Nephron (organoid): ENCODE results near the gene SUPV3L1.

Experiments used
- H3K27ac Mint-ChIP-seq, 3 experiments: 2 replicates each; pipeline ENCODE4 v1.8.0; 2020; ENCODE audit warnings: mixed read lengths in 3 of 3, mild to moderate bottlenecking in 2 of 3, moderate library complexity in 1 of 3
- H3K27me3 Mint-ChIP-seq: 2 replicates; pipeline ENCODE4 v1.8.0; 2021; ENCODE audit warnings: low read depth, mild to moderate bottlenecking, moderate library complexity, mixed read lengths
- H3K36me3 Mint-ChIP-seq: 2 replicates; pipeline ENCODE4 v1.8.0; 2020; ENCODE audit warnings: low read depth, mixed read lengths
- H3K4me1 Mint-ChIP-seq: 2 replicates; pipeline ENCODE4 v1.8.0; 2020; ENCODE audit warnings: mixed read lengths
- H3K4me3 Mint-ChIP-seq, 3 experiments: 2 replicates each; pipeline ENCODE4 v1.8.0; 2020; ENCODE audit warnings: mild to moderate bottlenecking in 3 of 3, mixed read lengths in 3 of 3, moderate library complexity in 2 of 3
- H3K9me3 Mint-ChIP-seq: 2 replicates; pipeline ENCODE4 v1.8.0; 2020; ENCODE audit warnings: mixed read lengths
- CTCF ChIP-seq, 3 experiments: fragments of 200-600 bp; sonication (generic); IDR thresholded peaks; one replicate each; pipeline ENCODE4 v1.5.0; 2021; ENCODE audit warnings: antibody characterized with exemption in 3 of 3; ENCODE audit not compliant: unreplicated experiment in 3 of 3

SUPV3L1 gene

GRCh38 chr10:69242040-69242851 is 62.2 kb downstream of the SUPV3L1 start:
- no peak overlapping the region for H3K27ac Mint-ChIP-seq
- H3K27me3 Mint-ChIP-seq, result peaks cover 7% of the 10 kb centered on the region
- peaks cover 5% of the 10 kb centered on the region for H3K4me1 Mint-ChIP-seq
- H3K4me3 Mint-ChIP-seq, result no peak overlapping the region
- no peak for TF ChIP-seq CTCF (IDR thresholded peaks at IDR 0.05; ENCODE audit: unreplicated experiment in 3 of 3)
- H3K36me3 Mint-ChIP-seq, result no peaks in the 10 kb centered on the region
- no peaks in the 10 kb centered on the region for H3K9me3 Mint-ChIP-seq

- Mint-ChIP-seq H3K4me1 (no peaks in the 10 kb centered on the region), H3K36me3 (no peaks in the 10 kb centered on the region), H3K27ac (no peak overlapping the region), H3K27me3 (peaks cover 12% of the 10 kb centered on the region), H3K4me3 (no peak overlapping the region), H3K9me3 (no peaks in the 10 kb centered on the region)
- no peak for TF ChIP-seq CTCF (IDR thresholded peaks at IDR 0.05; ENCODE audit: unreplicated experiment in 3 of 3)
These were observed 62.8 kb downstream of the SUPV3L1 start for GRCh38 chr10:69242852-69243212.

- Mint-ChIP-seq H3K4me1 (no peaks in the 10 kb centered on the region), H3K9me3 (no peaks in the 10 kb centered on the region), H3K4me3 (no peak overlapping the region), H3K27ac (no peak overlapping the region), H3K27me3 (peaks cover 12% of the 10 kb centered on the region), H3K36me3 (no peaks in the 10 kb centered on the region)
- no peak for TF ChIP-seq CTCF (IDR thresholded peaks at IDR 0.05; ENCODE audit: unreplicated experiment in 3 of 3)
These were observed 63.8 kb downstream of the SUPV3L1 start for GRCh38 chr10:69243817-69244216.

GRCh38 chr10:69246036-69246435 is 66.0 kb downstream of the SUPV3L1 start:
- Mint-ChIP-seq H3K27me3 (peaks cover 6% of the 10 kb centered on the region), H3K27ac (no peak overlapping the region), H3K4me3 (no peak overlapping the region), H3K36me3 (peaks cover 4% of the 10 kb centered on the region), H3K4me1 (no peaks in the 10 kb centered on the region), H3K9me3 (peaks cover 5% of the 10 kb centered on the region)
- TF ChIP-seq CTCF (IDR thresholded peaks at IDR 0.05; ENCODE audit: unreplicated experiment in 3 of 3), result no peak

GRCh38 chr10:69246581-69247312 is 66.7 kb downstream of the SUPV3L1 start:
- peaks cover 5% of the 10 kb centered on the region for H3K9me3 Mint-ChIP-seq

More at GRCh38 chr10:69246581-69247312, 66.7 kb downstream of the SUPV3L1 start:
- no peak overlapping the region for H3K4me3 Mint-ChIP-seq
- peaks cover 4% of the 10 kb centered on the region for H3K36me3 Mint-ChIP-seq
- no peak for TF ChIP-seq CTCF (IDR thresholded peaks at IDR 0.05; ENCODE audit: unreplicated experiment in 3 of 3)
- no peak overlapping the region for H3K27ac Mint-ChIP-seq
- H3K4me1 Mint-ChIP-seq, result no peaks in the 10 kb centered on the region
- H3K27me3 Mint-ChIP-seq, result peaks cover 6% of the 10 kb centered on the region
